Rectal smooth muscle tissue (tissue), 1 donor: ENCODE data around the gene MRPL49.

Experiments
- H3K27ac ChIP-seq: one replicate; pipeline ENCODE4 v1.7.0; 2013; ENCODE audit warnings: low read depth, low read length, inconsistent platforms
- H3K27me3 ChIP-seq: one replicate; pipeline ENCODE4 v1.7.0; 2013; ENCODE audit warnings: low read length; ENCODE audit not compliant: control insufficient read depth, insufficient read depth
- H3K36me3 ChIP-seq: one replicate; pipeline ENCODE4 v1.7.0; 2013; ENCODE audit warnings: low read length; ENCODE audit not compliant: control insufficient read depth, insufficient read depth
- H3K4me1 ChIP-seq: one replicate; pipeline ENCODE4 v1.7.0; 2013; ENCODE audit warnings: low read length; ENCODE audit not compliant: control insufficient read depth, insufficient read depth
- H3K4me3 ChIP-seq: one replicate; pipeline ENCODE4 v1.7.0; 2013; ENCODE audit warnings: low read length
- H3K9ac ChIP-seq: one replicate; pipeline ENCODE4 v1.7.0; 2013; ENCODE audit warnings: low read length

Gene MRPL49

GRCh38 chr11:65156256-65156655 is 34.1 kb downstream of the MRPL49 start:
- H3K36me3 ChIP-seq = no peaks in the 10 kb centered on the region
- no peak overlapping the region for H3K9ac ChIP-seq
- no peaks in the 10 kb centered on the region for H3K27me3 ChIP-seq
- H3K4me1 ChIP-seq = no peaks in the 10 kb centered on the region
- no peak overlapping the region for H3K4me3 ChIP-seq
- no peak overlapping the region for H3K27ac ChIP-seq

GRCh38 chr11:65156926-65157325 is 34.8 kb downstream of the MRPL49 start:
- Histone ChIP-seq H3K9ac (no peak overlapping the region), H3K27me3 (no peaks in the 10 kb centered on the region), H3K4me3 (no peak overlapping the region), H3K4me1 (no peaks in the 10 kb centered on the region), H3K27ac (no peak overlapping the region), H3K36me3 (no peaks in the 10 kb centered on the region)

- H3K4me3 ChIP-seq = no peak overlapping the region
- H3K36me3 ChIP-seq = no peaks in the 10 kb centered on the region
- H3K27me3 ChIP-seq = no peaks in the 10 kb centered on the region
- no peak overlapping the region for H3K9ac ChIP-seq
- H3K4me1 ChIP-seq = no peaks in the 10 kb centered on the region
- no peak overlapping the region for H3K27ac ChIP-seq
Observed at GRCh38 chr11:65157336-65157735, 35.2 kb downstream of the MRPL49 start.

- no peaks in the 10 kb centered on the region for H3K4me1 ChIP-seq
- H3K36me3 ChIP-seq = no peaks in the 10 kb centered on the region
- no peak overlapping the region for H3K27ac ChIP-seq
- no peak overlapping the region for H3K4me3 ChIP-seq
- H3K9ac ChIP-seq = no peak overlapping the region
- H3K27me3 ChIP-seq = no peaks in the 10 kb centered on the region
Observed at GRCh38 chr11:65159012-65159411, 36.9 kb downstream of the MRPL49 start.

GRCh38 chr11:65160643-65161042 is 38.5 kb downstream of the MRPL49 start:
- no peaks in the 10 kb centered on the region for H3K27me3 ChIP-seq

GRCh38 chr11:65163684-65164083 is 41.6 kb downstream of the MRPL49 start:
- Histone ChIP-seq H3K4me3 (no peak overlapping the region), H3K36me3 (no peaks in the 10 kb centered on the region), H3K27me3 (no peaks in the 10 kb centered on the region), H3K4me1 (no peaks in the 10 kb centered on the region), H3K9ac (no peak overlapping the region), H3K27ac (no peak overlapping the region)

More at GRCh38 chr11:65160643-65161042, 38.5 kb downstream of the MRPL49 start:
- Histone ChIP-seq H3K4me1 (no peaks in the 10 kb centered on the region), H3K9ac (no peak overlapping the region), H3K36me3 (no peaks in the 10 kb centered on the region), H3K4me3 (no peak overlapping the region), H3K27ac (no peak overlapping the region)

GRCh38 chr11:65165410-65166317 is 43.5 kb downstream of the MRPL49 start:
- Histone ChIP-seq H3K4me1 (no peaks in the 10 kb centered on the region), H3K36me3 (no peaks in the 10 kb centered on the region), H3K27ac (no peak overlapping the region), H3K4me3 (peak overlapping the region; percentile 40), H3K9ac (no peak overlapping the region), H3K27me3 (no peaks in the 10 kb centered on the region)

GRCh38 chr11:65166893-65167292 is 44.8 kb downstream of the MRPL49 start:
- Histone ChIP-seq H3K9ac (no peak overlapping the region), H3K27ac (no peak overlapping the region), H3K27me3 (no peaks in the 10 kb centered on the region), H3K36me3 (no peaks in the 10 kb centered on the region), H3K4me1 (no peaks in the 10 kb centered on the region), H3K4me3 (no peak overlapping the region)

- no peaks in the 10 kb centered on the region for H3K36me3 ChIP-seq
- H3K9ac ChIP-seq = no peak overlapping the region
- H3K27me3 ChIP-seq = no peaks in the 10 kb centered on the region
- no peak overlapping the region for H3K27ac ChIP-seq
- no peak overlapping the region for H3K4me3 ChIP-seq
- no peaks in the 10 kb centered on the region for H3K4me1 ChIP-seq
Observed at GRCh38 chr11:65167656-65168055, 45.5 kb downstream of the MRPL49 start.

GRCh38 chr11:65169164-65169641 is 47.1 kb downstream of the MRPL49 start:
- no peaks in the 10 kb centered on the region for H3K27me3 ChIP-seq
- H3K4me3 ChIP-seq = no peak overlapping the region
- no peak overlapping the region for H3K27ac ChIP-seq
- H3K4me1 ChIP-seq = no peaks in the 10 kb centered on the region
- no peak overlapping the region for H3K9ac ChIP-seq
- no peaks in the 10 kb centered on the region for H3K36me3 ChIP-seq

- H3K36me3 ChIP-seq = no peaks in the 10 kb centered on the region
- no peak within 1 kb of the TSS for H3K9ac ChIP-seq
- no peaks in the 10 kb centered on the region for H3K27me3 ChIP-seq
- H3K4me1 ChIP-seq = no peaks in the 10 kb centered on the region
- no peak within 1 kb of the TSS for H3K27ac ChIP-seq
- H3K4me3 ChIP-seq = no peak within 1 kb of the TSS
Observed at GRCh38 chr11:65170058-65170534, 48.0 kb downstream of the MRPL49 start, which contains the start of gene SPDYC. SPDYC (plus strand) TSS chr11:65170233; CDS start chr11:65171358, 1,125 bp downstream.

- H3K4me3 ChIP-seq = no peak overlapping the region
- no peaks in the 10 kb centered on the region for H3K27me3 ChIP-seq
- no peaks in the 10 kb centered on the region for H3K4me1 ChIP-seq
- H3K36me3 ChIP-seq = no peaks in the 10 kb centered on the region
- H3K9ac ChIP-seq = no peak overlapping the region
- H3K27ac ChIP-seq = no peak overlapping the region
Observed at GRCh38 chr11:65172600-65172999, 50.5 kb downstream of the MRPL49 start.
